HEK293 (cell line): ENCODE results near the gene VKORC1.

ENCODE experiments used
- CTCF ChIP-seq: fragments of 450-650 bp; formaldehyde crosslinking; IDR thresholded peaks from 2 replicates; pipeline ENCODE4 v1.5.1; 2016; ENCODE audit warnings: missing biosample characterization, missing genetic modification characterization
- TRIM28 ChIP-seq: IDR thresholded peaks from 2 replicates; pipeline ENCODE4 v1.6.1; 2011; ENCODE audit warnings: low read length, control low read depth, borderline replicate concordance
- ZNF830 ChIP-seq: fragments of 450-650 bp; IDR thresholded peaks from 2 replicates; pipeline ENCODE4 v1.5.0; 2018; ENCODE audit warnings: missing biosample characterization, missing genetic modification characterization, low read depth, mild to moderate bottlenecking, moderate library complexity

GRCh38 chr16:31043352-31043751 is 51.2 kb downstream of the VKORC1 start:
- TF ChIP-seq ZNF830 (tag by site-specific recombination): no peak
- TF ChIP-seq TRIM28: no peak
- no peak for TF ChIP-seq CTCF (tag by site-specific recombination)
